ENCODE data around the gene EIF3D. TPM values are rescaled to one million over a fixed set of nuclear protein-coding genes. Genes with fewer than 3 reads are reported as not detected.

The EIF3D gene
- total and polyA plus RNA-seq, 9 of the 15 experiments (the other 6 are each of a cell fraction or from before 2014, with no cell fraction given) = 191 to 422 (median 279) TPM

DNA sequence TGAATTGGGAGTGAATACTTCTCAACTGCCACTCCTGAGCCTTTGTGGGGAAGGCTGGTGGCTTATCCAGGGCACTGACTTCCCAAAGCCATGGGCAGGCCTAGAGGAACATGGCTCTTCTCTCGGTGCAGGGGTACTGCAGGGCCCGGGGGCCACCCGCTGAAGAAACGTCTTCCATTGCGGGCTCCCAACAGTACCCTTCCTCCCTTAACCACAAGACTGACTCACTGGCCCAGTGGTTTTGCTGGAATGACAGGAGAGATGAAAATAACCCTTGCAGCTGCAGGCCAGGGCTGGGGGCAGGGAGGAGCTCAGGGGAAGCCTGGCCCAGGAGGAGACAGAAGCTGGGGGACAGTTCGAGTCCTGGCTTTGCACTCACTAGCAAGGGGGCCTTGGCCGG lies 61.0 kb downstream of the EIF3D start:
- no peaks in the 10 kb centered on the region for H3K27me3 ChIP-seq (ENCODE audit: control insufficient read depth in 2 of 2, insufficient read depth in 2 of 2, low read length in 2 of 2)
- DNase-seq (ENCODE audit: extremely low read depth in 1 of 4, low spot score in 3 of 4) = peak; percentile 21 to 80 (median 43)
- 0 out of 2 replicates have a peak, but pooled peaks cover 3% of the 10 kb centered on the region for H4K20me1 ChIP-seq (replicated peaks; ENCODE audit: control insufficient read depth, insufficient read depth, low read length)
- H3K4me3 ChIP-seq = no peak overlapping the region
- ChIA-PET POLR2A (interaction anchor here (0.6 to 1.7 kb wide), 3 partner anchors 12 to 166 kb away, joined by 3 to 6 read pairs (median 3); no protein-coding TSS in a partner anchor), CTCF (ENCODE audit: low intra/inter-chr PET ratio) (interaction anchor here (0.6 kb wide), 1 partner anchor 157 kb away, joined by 3 read pairs; no protein-coding TSS in a partner anchor)
- BruUV-seq (replicated peaks) = no TSS peak
- no peaks in the 10 kb centered on the region; the same call in 2 of the 3 replicates for H3K79me2 ChIP-seq (ENCODE audit: control insufficient read depth, insufficient read depth, low read length)
- peaks cover 53% of the 10 kb centered on the region; the same call in 2 of the 3 replicates for H3K36me3 ChIP-seq (ENCODE audit: control insufficient read depth, insufficient read depth, low read length)
- in situ Hi-C loops (cut with MboI) (loop anchor here (5.0 kb wide), 1 partner anchor 171 kb away; no protein-coding TSS in a partner anchor), intact Hi-C loops (cut with micrococcal nuclease) (loop anchor here (5.0 kb wide), 1 partner anchor 101 kb away; no protein-coding TSS in a partner anchor)
- H3K9ac ChIP-seq (ENCODE audit: insufficient read depth in 1 of 2, low read depth in 2 of 2, low read length in 2 of 2) = peak overlapping the region; percentile 38 to 75; a peak in 3 of 4 replicates
- peak; percentile 90 for FAIRE-seq
- peaks cover 25 to 35% of the 10 kb centered on the region in 2 experiments for H3K4me1 ChIP-seq (replicated peaks in 1 of 2; ENCODE audit: control insufficient read depth in 2 of 2, insufficient read depth in 2 of 2, low read length in 2 of 2)
- 7% methylated on average over 7 of the region's 7 CpGs for WGBS (ENCODE audit: insufficient coverage, low coverage, missing lambda C conversion rate)
- ATAC-seq = peak; percentile 58
- no peaks in the 10 kb centered on the region for H3K9me3 ChIP-seq (replicated peaks; ENCODE audit: control insufficient read depth, insufficient read depth, low read depth, low read length)
- H3K4me2 ChIP-seq (ENCODE audit: insufficient read depth, low read length) = peak overlapping the region; percentile 46; the same call in 1 of the 2 replicates
- H3K27ac ChIP-seq (ENCODE audit: extremely low read depth, low read depth, low read length) = peak overlapping the region; percentile 76
- H2AFZ ChIP-seq (ENCODE audit: low read depth, low read length) = no peak overlapping the region
- H3K9me1 ChIP-seq (ENCODE audit: control insufficient read depth, insufficient read depth, low read length) = no peaks in the 10 kb centered on the region
- peak; percentile 69 for TF ChIP-seq TCF3 (CRISPR knock-in tag; IDR thresholded peaks at IDR 0.05)
- peak; percentile 47; the same call in 1 of the 2 replicates for TF ChIP-seq ZFX (CRISPR knock-in tag; IDR thresholded peaks at IDR 0.05)
- 0 out of 4 replicates have a peak, but pooled peaks of 1 of the 2 experiments have one; percentile 30 for TF ChIP-seq HDAC1 (IDR thresholded peaks at IDR 0.05)
- TF ChIP-seq, protein P1, sequence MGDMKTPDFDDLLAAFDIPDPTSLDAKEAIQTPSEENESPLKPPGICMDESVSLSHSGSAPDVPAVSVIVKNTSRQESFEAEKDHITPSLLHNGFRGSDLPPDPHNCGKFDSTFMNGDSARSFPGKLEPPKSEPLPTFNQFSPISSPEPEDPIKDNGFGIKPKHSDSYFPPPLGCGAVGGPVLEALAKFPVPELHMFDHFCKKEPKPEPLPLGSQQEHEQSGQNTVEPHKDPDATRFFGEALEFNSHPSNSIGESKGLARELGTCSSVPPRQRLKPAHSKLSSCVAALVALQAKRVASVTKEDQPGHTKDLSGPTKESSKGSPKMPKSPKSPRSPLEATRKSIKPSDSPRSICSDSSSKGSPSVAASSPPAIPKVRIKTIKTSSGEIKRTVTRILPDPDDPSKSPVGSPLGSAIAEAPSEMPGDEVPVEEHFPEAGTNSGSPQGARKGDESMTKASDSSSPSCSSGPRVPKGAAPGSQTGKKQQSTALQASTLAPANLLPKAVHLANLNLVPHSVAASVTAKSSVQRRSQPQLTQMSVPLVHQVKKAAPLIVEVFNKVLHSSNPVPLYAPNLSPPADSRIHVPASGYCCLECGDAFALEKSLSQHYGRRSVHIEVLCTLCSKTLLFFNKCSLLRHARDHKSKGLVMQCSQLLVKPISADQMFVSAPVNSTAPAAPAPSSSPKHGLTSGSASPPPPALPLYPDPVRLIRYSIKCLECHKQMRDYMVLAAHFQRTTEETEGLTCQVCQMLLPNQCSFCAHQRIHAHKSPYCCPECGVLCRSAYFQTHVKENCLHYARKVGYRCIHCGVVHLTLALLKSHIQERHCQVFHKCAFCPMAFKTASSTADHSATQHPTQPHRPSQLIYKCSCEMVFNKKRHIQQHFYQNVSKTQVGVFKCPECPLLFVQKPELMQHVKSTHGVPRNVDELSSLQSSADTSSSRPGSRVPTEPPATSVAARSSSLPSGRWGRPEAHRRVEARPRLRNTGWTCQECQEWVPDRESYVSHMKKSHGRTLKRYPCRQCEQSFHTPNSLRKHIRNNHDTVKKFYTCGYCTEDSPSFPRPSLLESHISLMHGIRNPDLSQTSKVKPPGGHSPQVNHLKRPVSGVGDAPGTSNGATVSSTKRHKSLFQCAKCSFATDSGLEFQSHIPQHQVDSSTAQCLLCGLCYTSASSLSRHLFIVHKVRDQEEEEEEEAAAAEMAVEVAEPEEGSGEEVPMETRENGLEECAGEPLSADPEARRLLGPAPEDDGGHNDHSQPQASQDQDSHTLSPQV (IDR thresholded peaks at IDR 0.05) = peak; percentile 35; the same call in 1 of the 2 replicates
- 0 out of 4 replicates have a peak, but pooled peaks of 1 of the 2 experiments have one; percentile 18 for TF ChIP-seq RCOR1 (IDR thresholded peaks at IDR 0.05; ENCODE audit: borderline replicate concordance in 1 of 2, low read depth in 2 of 2, low read length in 2 of 2)
- TF ChIP-seq TBL1XR1 (IDR thresholded peaks at IDR 0.05; ENCODE audit: low read length in 2 of 2) = peak in 1 of 2 experiments; percentile 46; a peak in 2 of 4 replicates
- peak; percentile 49; the same call in 1 of the 2 replicates for TF ChIP-seq EP300 (IDR thresholded peaks at IDR 0.05; ENCODE audit: low read length)
- TF ChIP-seq ZBTB1 (CRISPR knock-in tag; IDR thresholded peaks at IDR 0.05; ENCODE audit: borderline replicate concordance, low read depth) = peak; percentile 53; the same call in 1 of the 2 replicates
- no peak for TF ChIP-seq HNRNPH1 (optimal IDR thresholded peaks at IDR 0.05; ENCODE audit: low read depth, low read length)
- peak; percentile 89; the same call in 1 of the 2 replicates for TF ChIP-seq ESRRA (IDR thresholded peaks at IDR 0.05; ENCODE audit: borderline replicate concordance, low read depth)
- peak; percentile 58 for TF ChIP-seq NCOR1 (IDR thresholded peaks at IDR 0.05)
- TF ChIP-seq SOX6 (IDR thresholded peaks at IDR 0.05) = peak; percentile 29; the same call in 1 of the 2 replicates
- TF ChIP-seq NEUROD1 (IDR thresholded peaks at IDR 0.05; ENCODE audit: borderline replicate concordance, low read depth, low read length, partially characterized antibody) = peak; percentile 65
- TF ChIP-seq RBM25 (IDR thresholded peaks at IDR 0.05; ENCODE audit: low read depth, low read length, severe bottlenecking) = no peak
- TF ChIP-seq, protein P2, sequence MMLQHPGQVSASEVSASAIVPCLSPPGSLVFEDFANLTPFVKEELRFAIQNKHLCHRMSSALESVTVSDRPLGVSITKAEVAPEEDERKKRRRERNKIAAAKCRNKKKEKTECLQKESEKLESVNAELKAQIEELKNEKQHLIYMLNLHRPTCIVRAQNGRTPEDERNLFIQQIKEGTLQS (IDR thresholded peaks at IDR 0.05) = peak; percentile 71
- TF ChIP-seq, protein P2 (CRISPR knock-in tag; conservative IDR thresholded peaks at IDR 0.05) = no peak
- 0 out of 2 replicates have a peak, but pooled peaks have one; percentile 20 for TF ChIP-seq ZNF584 (CRISPR knock-in tag; IDR thresholded peaks at IDR 0.05; ENCODE audit: low read depth)

All from K562 (cell line).